ENCODE data around the gene OSBPL8. TPM values are rescaled to one million over a fixed set of nuclear protein-coding genes. Genes with fewer than 3 reads are reported as not detected.

OSBPL8 gene
- total RNA-seq, 4 donors from 2014 or later, result 50.0 to 55.0 (median 54.7) TPM

DNA sequence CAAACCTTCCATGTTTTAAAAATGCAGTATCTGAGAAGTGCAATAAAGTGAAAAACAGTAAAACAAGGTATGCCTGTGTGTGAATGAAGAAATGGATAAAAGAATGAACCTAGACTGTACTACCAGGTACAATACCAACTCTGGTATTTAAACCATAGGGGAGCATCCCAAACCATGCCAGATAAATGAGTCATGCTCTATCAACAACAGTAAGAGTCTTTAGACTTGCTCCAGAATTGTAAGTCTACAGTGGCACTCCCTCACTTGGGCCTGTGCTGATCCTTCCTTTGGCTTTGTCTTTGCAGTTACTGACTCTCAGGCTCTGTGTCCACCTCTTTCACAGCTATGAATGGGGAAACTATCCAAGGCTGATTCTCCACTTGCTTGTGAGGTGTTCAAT lies 249.5 kb downstream of the OSBPL8 start:
- H3K36me3 ChIP-seq, result no peaks in the 10 kb centered on the region
- TF ChIP-seq POLR2AphosphoS5 (IDR thresholded peaks at IDR 0.05) (no peak), EP300 (IDR thresholded peaks at IDR 0.05) (no peak), POLR2A (IDR thresholded peaks at IDR 0.05; ENCODE audit: low read depth) (no peak), CTCF (IDR thresholded peaks at IDR 0.05) (no peak)
- DNase-seq (ENCODE audit: extremely low spot score), result no peak
- intact Hi-C loops (cut with DNase I), result no loop called here
- no peaks in the 10 kb centered on the region for H3K27me3 ChIP-seq
- no peaks in the 10 kb centered on the region for H3K9me3 ChIP-seq
- no peak overlapping the region for H3K27ac ChIP-seq (replicated peaks in 1 of 4)
- H3K4me3 ChIP-seq, result no peak overlapping the region
- H3K4me1 ChIP-seq, result peaks cover 0 to 4% (median 0%) of the 10 kb centered on the region in 4 donors

- no peak overlapping the region for H3K27ac ChIP-seq (replicated peaks in 1 of 4)
- 43% methylated on average over 3 of the region's 3 CpGs for WGBS
- H3K4me3 ChIP-seq, result no peak overlapping the region
- TF ChIP-seq POLR2AphosphoS5 (IDR thresholded peaks at IDR 0.05) (no peak), POLR2A (IDR thresholded peaks at IDR 0.05; ENCODE audit: low read depth) (no peak), CTCF (IDR thresholded peaks at IDR 0.05) (no peak), EP300 (IDR thresholded peaks at IDR 0.05) (no peak)
- DNase-seq (ENCODE audit: extremely low spot score), result no peak
- intact Hi-C loops (cut with DNase I), result no loop called here
- no peaks in the 10 kb centered on the region for H3K27me3 ChIP-seq
- no peaks in the 10 kb centered on the region for H3K36me3 ChIP-seq
- peaks cover 0 to 4% (median 0%) of the 10 kb centered on the region in 4 donors for H3K4me1 ChIP-seq
- H3K9me3 ChIP-seq, result no peaks in the 10 kb centered on the region
Measured at GRCh38 chr12:76308866-76309265, 250.7 kb downstream of the OSBPL8 start.

DNA sequence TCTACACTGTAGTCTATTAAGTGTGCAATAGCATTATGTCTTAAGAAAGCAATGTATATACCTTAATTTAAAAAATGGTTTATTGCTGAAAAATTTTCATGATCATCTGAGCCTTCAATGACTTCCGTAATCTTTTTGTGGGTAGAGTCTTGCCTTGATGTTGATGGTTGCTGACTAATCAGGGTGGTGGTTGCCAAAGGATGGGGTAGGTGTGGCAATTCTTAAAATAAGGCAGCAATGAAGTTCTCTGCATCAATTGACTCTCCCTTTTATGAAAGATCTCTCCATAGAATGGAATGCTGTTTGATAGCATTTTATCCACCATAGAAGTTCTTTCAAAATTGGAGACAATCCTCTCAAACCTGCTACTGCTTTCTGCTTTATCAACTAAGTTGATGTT lies 252.5 kb downstream of the OSBPL8 start:
- H3K4me3 ChIP-seq, result no peak overlapping the region
- intact Hi-C loops (cut with DNase I), result no loop called here
- DNase-seq (ENCODE audit: extremely low spot score), result no peak
- H3K27me3 ChIP-seq, result no peaks in the 10 kb centered on the region
- H3K36me3 ChIP-seq, result no peaks in the 10 kb centered on the region
- peaks cover 0 to under 1% (median 0%) of the 10 kb centered on the region in 4 donors for H3K4me1 ChIP-seq
- WGBS, result 88% methylated on average over 1 of the region's 1 CpG
- H3K27ac ChIP-seq (replicated peaks in 1 of 4), result no peak overlapping the region
- TF ChIP-seq POLR2AphosphoS5 (IDR thresholded peaks at IDR 0.05) (no peak), POLR2A (IDR thresholded peaks at IDR 0.05; ENCODE audit: low read depth) (no peak), EP300 (IDR thresholded peaks at IDR 0.05) (no peak)
- H3K9me3 ChIP-seq, result no peaks in the 10 kb centered on the region

DNA sequence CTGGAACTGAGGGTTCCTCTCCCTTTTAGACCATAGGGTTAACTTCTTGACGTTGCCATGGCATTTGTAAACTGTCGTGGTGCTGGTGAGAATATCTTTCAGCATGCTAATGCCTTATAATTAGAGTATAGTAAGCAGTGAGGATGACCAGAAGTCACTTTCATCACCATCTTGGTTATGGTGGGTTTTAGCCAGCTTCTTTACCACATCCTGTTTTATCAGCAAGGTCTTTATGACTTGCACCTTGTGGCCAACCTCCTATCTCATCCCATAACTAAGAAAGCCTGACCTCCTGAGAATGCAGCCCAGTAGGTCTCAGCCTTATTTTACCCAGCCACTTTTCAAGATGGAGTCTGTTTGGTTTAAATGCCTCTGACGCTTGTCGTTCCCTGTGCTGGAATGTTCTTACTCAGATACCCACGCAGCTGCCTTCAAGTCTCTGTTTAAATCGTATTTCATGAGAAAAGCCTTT lies 255.5 kb downstream of the OSBPL8 start:
- no peaks in the 10 kb centered on the region for H3K36me3 ChIP-seq
- intact Hi-C loops (cut with DNase I), result no loop called here
- H3K4me3 ChIP-seq, result no peak overlapping the region
- no peaks in the 10 kb centered on the region for H3K9me3 ChIP-seq
- TF ChIP-seq EP300 (IDR thresholded peaks at IDR 0.05), result no peak
- no peak overlapping the region for H3K27ac ChIP-seq (replicated peaks in 1 of 4)
- no peak for DNase-seq (ENCODE audit: extremely low spot score)
- H3K27me3 ChIP-seq, result no peaks in the 10 kb centered on the region
- no peaks in the 10 kb centered on the region for H3K4me1 ChIP-seq
- 90% methylated on average over 6 of the region's 6 CpGs for WGBS

DNA sequence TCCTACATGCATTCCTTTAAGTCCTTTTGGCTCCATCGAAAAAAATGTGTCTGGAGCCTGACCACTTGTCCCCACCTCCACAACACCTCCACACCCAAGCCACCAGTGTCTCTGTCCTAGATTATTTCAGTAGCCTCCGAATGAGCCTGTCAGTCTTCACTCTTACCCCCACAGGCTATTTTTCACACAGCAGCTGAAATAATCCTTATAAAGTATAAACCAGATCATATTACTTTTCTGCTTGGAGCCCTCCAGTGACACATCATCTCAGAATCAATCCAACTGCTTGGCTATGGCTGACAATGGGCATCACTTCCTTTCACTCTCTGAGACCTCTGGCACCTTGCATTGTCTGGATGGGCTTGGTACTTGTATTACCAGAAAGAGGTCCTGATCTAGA lies 256.2 kb downstream of the OSBPL8 start:
- TF ChIP-seq EP300 (IDR thresholded peaks at IDR 0.05), result no peak
- no peak for TF ChIP-seq POLR2AphosphoS5 (IDR thresholded peaks at IDR 0.05)
- no peak for TF ChIP-seq CTCF (IDR thresholded peaks at IDR 0.05)
- no peak for TF ChIP-seq POLR2A (IDR thresholded peaks at IDR 0.05; ENCODE audit: low read depth)
- Histone ChIP-seq H3K27me3 (no peaks in the 10 kb centered on the region), H3K36me3 (no peaks in the 10 kb centered on the region), H3K27ac (replicated peaks in 1 of 4) (no peak overlapping the region), H3K9me3 (no peaks in the 10 kb centered on the region), H3K4me3 (no peak overlapping the region), H3K4me1 (no peaks in the 10 kb centered on the region)
- intact Hi-C loops (cut with DNase I), result no loop called here
- 92% methylated on average over 2 of the region's 2 CpGs for WGBS
- DNase-seq (ENCODE audit: extremely low spot score), result no peak

Small RNA genes within 50 kb of the gene (small RNA-seq; reads per million reads assigned to genes)
- 0 reads per million in 3 donors for gene RN7SKP172

Other genes with a start within 250 kb of the OSBPL8 start
- 10 to 100 TPM; 10.4 to 21.6 (median 17.9) TPM for gene BBS10, start 211.4 kb downstream of the OSBPL8 start, total RNA-seq
- 10 to 100 TPM; 26.2 to 41.9 (median 38.0) TPM for gene ZDHHC17, start 204.3 kb upstream of the OSBPL8 start, total RNA-seq

All from esophagus muscularis mucosa (tissue), 4 donors.